ENCODE results near the gene PKP2.

The PKP2 gene

DNA sequence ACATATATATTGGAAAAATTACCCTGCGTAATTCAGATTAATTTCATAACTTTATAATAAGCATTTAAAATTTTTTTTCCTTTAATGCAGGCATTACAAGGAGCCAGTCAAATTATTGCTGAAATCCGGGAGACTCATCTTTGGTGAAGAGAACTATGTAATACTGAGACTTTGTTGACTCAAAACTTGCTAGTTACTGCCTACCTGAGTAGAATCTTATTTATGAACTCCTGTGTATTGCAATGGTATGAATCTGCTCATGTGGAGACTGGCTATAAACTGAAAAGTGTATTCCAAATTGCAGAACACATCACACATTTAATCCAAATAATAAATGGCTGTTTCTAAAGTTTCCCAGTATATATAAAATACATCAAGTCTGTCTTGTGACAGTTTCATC lies 153.3 kb downstream of the PKP2 start:
- no peak overlapping the region for H2AFZ ChIP-seq (ENCODE audit: low read depth, low read length)
- no peak overlapping the region for H3K4me3 ChIP-seq (ENCODE audit: low read length)
- peaks cover 87% of the 10 kb centered on the region for H3K36me3 ChIP-seq (ENCODE audit: insufficient read depth, low read length)
- no peaks in the 10 kb centered on the region for H3K27me3 ChIP-seq (ENCODE audit: insufficient read depth, low read length)
- H3K4me1 ChIP-seq (ENCODE audit: insufficient read depth, low read length), result no peaks in the 10 kb centered on the region
- no peaks in the 10 kb centered on the region for H3K9me3 ChIP-seq (ENCODE audit: low read length)

DNA sequence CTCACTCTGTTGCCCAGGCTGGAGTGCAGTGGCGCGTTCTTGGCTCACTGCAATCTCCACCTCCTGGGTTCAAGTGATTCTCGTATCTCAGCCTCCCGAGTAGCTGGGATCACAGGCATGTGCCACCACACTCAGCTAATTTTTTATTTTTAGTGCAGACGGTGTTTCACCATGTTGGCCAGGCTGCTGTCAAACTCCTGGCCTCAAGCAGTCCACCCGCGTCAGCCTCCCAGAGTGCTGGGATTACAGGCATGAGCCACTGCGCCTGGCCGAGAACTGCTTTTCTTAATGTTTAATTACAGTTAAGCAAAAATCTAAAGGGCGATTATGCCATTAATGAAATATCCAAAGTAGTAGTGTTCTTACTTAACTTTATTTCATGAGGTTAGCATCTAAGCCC lies 154.4 kb downstream of the PKP2 start:
- Histone ChIP-seq H2AFZ (ENCODE audit: low read depth, low read length) (no peak overlapping the region), H3K9me3 (ENCODE audit: low read length) (no peaks in the 10 kb centered on the region), H3K4me3 (ENCODE audit: low read length) (no peak overlapping the region), H3K36me3 (ENCODE audit: insufficient read depth, low read length) (peaks cover 90% of the 10 kb centered on the region), H3K27me3 (ENCODE audit: insufficient read depth, low read length) (no peaks in the 10 kb centered on the region), H3K4me1 (ENCODE audit: insufficient read depth, low read length) (no peaks in the 10 kb centered on the region)

Measured in neuron (in vitro differentiated cells).